Measurements from ENCODE around the gene CCNL1.
A peak's percentile ranks its signal among the peaks of the same experiment; 100 is the strongest.

CCNL1 gene

GRCh38 chr3:157142315-157142714 is 17.6 kb downstream of the CCNL1 start:
- no peak for DNase-seq

- no peak for DNase-seq
Observed at GRCh38 chr3:157139938-157140534, 19.9 kb downstream of the CCNL1 start.

- DNase-seq: peak; percentile 35
Observed at GRCh38 chr3:157136647-157137387, 23.1 kb downstream of the CCNL1 start.

- peak; percentile 77 for DNase-seq
Observed at GRCh38 chr3:157135671-157136396, 24.1 kb downstream of the CCNL1 start.

- no peak for DNase-seq
Observed at GRCh38 chr3:157134620-157135191, 25.2 kb downstream of the CCNL1 start.

- DNase-seq: no peak
Observed at GRCh38 chr3:157133434-157134320, 26.3 kb downstream of the CCNL1 start.

GRCh38 chr3:157132936-157133335 is 27.0 kb downstream of the CCNL1 start:
- peak; percentile 56 for DNase-seq

- DNase-seq: no peak
Observed at GRCh38 chr3:157132341-157132740, 27.6 kb downstream of the CCNL1 start.

GRCh38 chr3:157131861-157132260 is 28.1 kb downstream of the CCNL1 start:
- peak; percentile 83 for DNase-seq

GRCh38 chr3:157130467-157131251 is 29.3 kb downstream of the CCNL1 start:
- DNase-seq: no peak

GRCh38 chr3:157129803-157130466 is 30.0 kb downstream of the CCNL1 start:
- DNase-seq: no peak

- no peak for DNase-seq
Observed at GRCh38 chr3:157128771-157129681, 30.9 kb downstream of the CCNL1 start.

GRCh38 chr3:157127831-157128767 is 31.8 kb downstream of the CCNL1 start:
- DNase-seq: peak; percentile 70

GRCh38 chr3:157127268-157127667 is 32.7 kb downstream of the CCNL1 start:
- no peak for DNase-seq

GRCh38 chr3:157126365-157126764 is 33.6 kb downstream of the CCNL1 start:
- no peak for DNase-seq

- DNase-seq: no peak
Observed at GRCh38 chr3:157125101-157125500, 34.8 kb downstream of the CCNL1 start.

GRCh38 chr3:157123621-157124020 is 36.3 kb downstream of the CCNL1 start:
- no peak for DNase-seq

GRCh38 chr3:157122832-157123427 is 37.0 kb downstream of the CCNL1 start:
- no peak for DNase-seq
